Measurements from ENCODE around the gene POM121L2.

POM121L2 gene

GRCh38 chr6:27286141-27286540 is 25.9 kb downstream of the POM121L2 start:
- Histone ChIP-seq H3K36me3 (no peaks in the 10 kb centered on the region), H3K9me3 (ENCODE audit: severe bottlenecking) (peaks cover 65% of the 10 kb centered on the region), H3K27ac (no peak overlapping the region), H3K4me3 (ENCODE audit: low read depth, low read length) (no peak overlapping the region), H3K27me3 (ENCODE audit: insufficient read depth, low read depth, severe bottlenecking) (peaks cover 96% of the 10 kb centered on the region)
- TF ChIP-seq CTCF (IDR thresholded peaks at IDR 0.05; ENCODE audit: low read depth, low read length), result no peak
- no peak for DNase-seq

GRCh38 chr6:27283279-27283678 is 28.8 kb downstream of the POM121L2 start:
- TF ChIP-seq CTCF (IDR thresholded peaks at IDR 0.05; ENCODE audit: low read depth, low read length), result no peak
- DNase-seq, result no peak
- H3K4me3 ChIP-seq (ENCODE audit: low read depth, low read length), result no peak overlapping the region
- H3K27ac ChIP-seq, result no peak overlapping the region
- H3K36me3 ChIP-seq, result no peaks in the 10 kb centered on the region
- H3K27me3 ChIP-seq (ENCODE audit: insufficient read depth, low read depth, severe bottlenecking), result peaks cover 96% of the 10 kb centered on the region
- H3K9me3 ChIP-seq (ENCODE audit: severe bottlenecking), result peaks cover 63% of the 10 kb centered on the region

- DNase-seq, result no peak
- TF ChIP-seq CTCF (IDR thresholded peaks at IDR 0.05; ENCODE audit: low read depth, low read length), result no peak
- Histone ChIP-seq H3K9me3 (ENCODE audit: severe bottlenecking) (peaks cover 70% of the 10 kb centered on the region), H3K27ac (no peak overlapping the region), H3K36me3 (no peaks in the 10 kb centered on the region), H3K4me3 (ENCODE audit: low read depth, low read length) (no peak overlapping the region), H3K27me3 (ENCODE audit: insufficient read depth, low read depth, severe bottlenecking) (peaks cover 98% of the 10 kb centered on the region)
These were observed 30.5 kb downstream of the POM121L2 start for GRCh38 chr6:27281569-27281968.

GRCh38 chr6:27281105-27281539 is 31.0 kb downstream of the POM121L2 start:
- Histone ChIP-seq H3K9me3 (ENCODE audit: severe bottlenecking) (peaks cover 68% of the 10 kb centered on the region), H3K36me3 (no peaks in the 10 kb centered on the region), H3K4me3 (ENCODE audit: low read depth, low read length) (no peak overlapping the region), H3K27me3 (ENCODE audit: insufficient read depth, low read depth, severe bottlenecking) (peaks cover 98% of the 10 kb centered on the region), H3K27ac (no peak overlapping the region)
- no peak for DNase-seq
- no peak for TF ChIP-seq CTCF (IDR thresholded peaks at IDR 0.05; ENCODE audit: low read depth, low read length)

GRCh38 chr6:27280540-27281000 is 31.5 kb downstream of the POM121L2 start:
- Histone ChIP-seq H3K4me3 (ENCODE audit: low read depth, low read length) (no peak overlapping the region), H3K27ac (no peak overlapping the region), H3K9me3 (ENCODE audit: severe bottlenecking) (peaks cover 67% of the 10 kb centered on the region), H3K27me3 (ENCODE audit: insufficient read depth, low read depth, severe bottlenecking) (peaks cover 98% of the 10 kb centered on the region), H3K36me3 (no peaks in the 10 kb centered on the region)
- TF ChIP-seq CTCF (IDR thresholded peaks at IDR 0.05; ENCODE audit: low read depth, low read length), result no peak
- no peak for DNase-seq

- TF ChIP-seq CTCF (IDR thresholded peaks at IDR 0.05; ENCODE audit: low read depth, low read length), result no peak
- Histone ChIP-seq H3K4me3 (ENCODE audit: low read depth, low read length) (no peak overlapping the region), H3K9me3 (ENCODE audit: severe bottlenecking) (peaks cover 66% of the 10 kb centered on the region), H3K36me3 (no peaks in the 10 kb centered on the region), H3K27me3 (ENCODE audit: insufficient read depth, low read depth, severe bottlenecking) (peaks cover 98% of the 10 kb centered on the region), H3K27ac (no peak overlapping the region)
- DNase-seq, result no peak
These were observed 32.0 kb downstream of the POM121L2 start for GRCh38 chr6:27280064-27280539.
